GM18499 (cell line): ENCODE measurements around the gene SULT1A1.
"Not testable (repeated sequence)": the region's sequence is repeated elsewhere in the genome, so short reads cannot be mapped to it uniquely, and the experiment has no call there.

Source experiments
- ATAC-seq: cut with Tn5 transposase; IDR thresholded peaks from one replicate; pipeline ENCODE4 v1.9.1; 2021; ENCODE audit warnings: moderate number of reproducible peaks; ENCODE audit not compliant: insufficient read depth, unreplicated experiment

Gene SULT1A1

DNA sequence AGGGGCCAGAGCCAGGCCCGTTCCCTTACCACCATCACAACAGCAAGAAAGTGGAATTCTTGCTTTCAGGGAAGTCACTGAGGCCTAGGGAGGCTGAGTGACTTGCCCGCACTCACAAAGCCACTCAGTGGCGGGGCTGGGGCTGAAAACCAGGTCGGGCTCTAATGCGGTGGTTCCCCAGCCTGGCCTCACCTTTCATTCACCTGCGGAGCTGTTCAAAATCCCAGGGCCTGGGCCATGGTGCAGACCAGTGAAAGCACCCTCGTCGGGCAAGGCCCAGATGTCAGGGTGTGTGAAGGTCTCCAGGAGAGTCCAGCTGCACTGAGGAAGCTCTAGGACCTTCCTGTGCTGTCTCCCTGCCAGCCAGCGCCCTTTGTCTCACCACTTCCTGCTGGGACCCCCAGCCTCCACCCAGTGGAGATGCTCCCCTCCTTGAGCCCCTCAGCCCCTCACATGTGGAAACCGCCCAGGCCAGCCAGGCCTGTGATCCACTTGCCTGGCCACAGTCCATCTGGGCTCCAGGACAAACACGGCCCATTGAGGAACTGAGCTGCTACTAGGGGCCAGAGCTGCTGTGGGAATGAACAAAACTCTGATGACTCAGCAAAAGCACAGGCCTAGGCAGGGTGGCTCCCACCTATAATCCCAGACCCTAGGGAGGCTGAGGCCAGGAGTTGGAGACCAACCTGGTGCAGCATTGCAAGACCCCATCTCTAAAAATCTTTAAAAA lies 812 bp downstream of the SULT1A1 start:
- not testable (repeated sequence) for ATAC-seq

DNA sequence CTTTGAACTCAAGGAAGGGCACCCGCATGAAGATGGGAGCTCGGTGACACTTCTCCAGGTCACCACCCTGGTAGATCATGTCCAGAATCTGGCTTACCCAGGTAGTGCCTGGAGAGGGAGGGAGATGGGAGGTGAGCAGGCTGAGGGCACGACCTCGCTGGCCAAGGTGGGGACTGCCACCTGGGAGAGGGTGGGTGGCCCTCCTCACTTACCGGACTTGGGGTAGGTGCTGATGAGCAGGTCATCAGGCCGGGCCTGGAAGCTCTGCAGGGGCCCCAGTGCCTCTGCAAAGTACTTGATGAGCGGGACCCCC lies 1.4 kb downstream of the SULT1A1 start:
- not testable (repeated sequence) for ATAC-seq

DNA sequence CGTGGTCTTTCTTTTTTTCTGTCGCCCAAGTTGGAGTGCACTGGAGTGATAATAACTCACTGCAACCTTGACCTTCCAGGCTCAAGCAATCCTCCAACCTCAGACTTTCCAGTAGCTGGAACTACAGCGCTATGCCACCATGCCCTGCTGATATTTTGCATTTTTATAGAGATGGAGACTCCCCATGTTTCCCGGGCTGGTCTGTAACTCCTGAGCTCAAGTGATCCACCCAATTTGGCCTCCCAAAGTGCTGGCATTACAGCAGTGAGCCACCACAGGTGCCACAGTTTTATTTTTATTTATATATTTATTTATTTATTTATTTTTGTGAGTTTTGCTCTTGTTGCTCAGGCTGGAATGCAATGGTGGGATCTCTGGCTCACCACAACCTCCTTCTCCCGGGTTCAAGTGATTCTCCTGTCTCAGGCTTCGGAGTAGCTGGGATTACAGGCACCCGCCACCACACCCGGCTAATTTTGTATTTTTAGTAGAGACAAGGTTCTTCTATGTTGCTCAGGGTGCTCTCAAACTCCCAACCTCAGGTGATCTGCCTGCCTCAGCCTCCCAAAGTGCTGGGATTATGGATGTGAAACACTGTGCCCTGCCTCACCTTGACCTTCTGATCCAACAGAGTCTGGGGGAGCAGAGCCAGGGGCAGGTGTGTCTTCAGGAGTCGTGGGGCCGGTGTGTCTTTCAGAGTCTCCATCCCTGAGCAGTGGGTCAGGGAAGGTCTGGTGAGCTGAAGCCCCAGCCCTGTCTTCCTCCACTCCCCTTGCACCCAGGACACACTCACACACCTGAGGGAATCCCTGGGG lies 2.0 kb downstream of the SULT1A1 start:
- not testable (repeated sequence) for ATAC-seq

DNA sequence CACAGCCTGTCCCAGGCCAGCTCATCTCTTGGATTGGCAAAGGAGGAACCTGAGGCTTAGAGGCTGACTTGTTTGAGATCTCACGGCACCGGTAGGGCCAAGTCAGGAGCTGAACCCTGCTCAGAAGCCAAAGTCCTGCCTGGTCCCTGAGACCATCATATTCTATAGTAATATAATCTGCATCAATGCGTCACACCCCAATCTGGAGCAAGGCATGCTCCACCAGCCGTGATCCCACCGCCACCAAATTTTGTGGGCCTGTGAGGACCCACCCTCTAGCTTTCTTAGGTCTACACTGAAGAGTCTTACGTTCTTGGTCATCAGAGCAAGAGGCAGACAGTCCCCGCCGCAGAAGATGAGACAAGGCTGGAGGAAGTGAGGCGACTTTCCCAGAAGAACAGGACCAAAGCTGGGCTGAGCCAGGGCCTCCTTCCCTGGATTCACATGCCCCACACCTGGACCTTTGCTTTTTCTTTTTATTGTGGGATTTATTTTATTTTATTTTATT lies 2.7 kb downstream of the SULT1A1 start:
- no peak for ATAC-seq

DNA sequence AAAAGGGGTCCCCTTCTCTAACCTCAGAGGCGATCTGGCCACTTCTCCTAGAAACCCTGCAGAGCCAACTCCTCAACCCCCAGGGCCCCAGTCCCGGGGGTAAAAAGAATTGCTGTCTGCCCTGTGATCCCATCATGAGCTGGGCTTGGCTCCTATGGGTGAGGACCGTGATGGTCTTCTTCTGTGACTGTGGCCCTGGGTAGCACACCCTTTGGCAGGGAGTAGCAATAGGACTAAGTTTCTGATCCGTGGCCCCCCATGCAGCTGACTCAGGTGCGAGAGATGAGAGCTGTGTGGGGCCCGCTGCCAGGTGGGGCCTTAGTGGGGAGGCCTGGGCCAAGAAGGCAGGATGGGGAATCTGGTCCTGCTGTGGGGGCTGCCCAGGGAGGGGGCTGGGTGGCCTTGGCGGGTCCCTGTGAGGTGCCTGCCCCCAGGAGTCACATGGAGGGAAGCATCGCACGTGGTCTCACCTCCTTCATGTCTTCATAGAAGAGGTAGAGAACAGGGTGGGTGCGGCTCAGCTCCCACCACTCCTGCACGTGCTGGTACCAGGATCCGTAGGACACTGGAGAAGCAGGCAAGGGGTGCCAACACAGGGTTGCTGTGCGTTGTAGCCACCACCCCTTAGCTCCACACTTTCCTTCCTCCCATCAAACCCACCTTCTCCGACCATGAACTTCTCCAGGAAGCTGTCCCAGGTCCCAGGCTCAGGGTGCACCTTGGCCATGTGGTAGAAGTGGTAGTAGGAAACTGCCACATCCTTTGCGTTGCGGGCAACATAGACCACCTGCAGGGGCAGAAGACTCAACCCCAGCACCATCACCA lies 3.3 kb downstream of the SULT1A1 start:
- ATAC-seq: no peak

DNA sequence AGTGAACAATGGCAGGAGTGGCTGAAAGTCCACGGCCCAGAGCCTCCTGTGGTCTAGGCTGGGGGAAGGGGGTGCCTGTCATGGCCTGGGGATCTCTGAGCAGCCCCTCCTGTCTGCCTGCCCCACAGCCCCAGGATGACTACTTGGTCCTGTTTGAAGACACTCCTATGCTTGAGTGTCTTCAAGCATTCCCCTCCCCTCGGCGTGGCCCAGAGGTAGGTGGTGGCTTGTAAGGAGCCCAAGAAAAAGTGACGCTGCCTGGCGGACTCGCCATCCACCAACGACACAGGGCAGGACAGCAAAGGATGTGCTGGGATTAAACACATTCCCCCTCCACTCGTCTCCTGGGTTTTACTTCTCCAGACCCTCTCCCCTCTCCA lies 5.7 kb downstream of the SULT1A1 start:
- no peak for ATAC-seq

DNA sequence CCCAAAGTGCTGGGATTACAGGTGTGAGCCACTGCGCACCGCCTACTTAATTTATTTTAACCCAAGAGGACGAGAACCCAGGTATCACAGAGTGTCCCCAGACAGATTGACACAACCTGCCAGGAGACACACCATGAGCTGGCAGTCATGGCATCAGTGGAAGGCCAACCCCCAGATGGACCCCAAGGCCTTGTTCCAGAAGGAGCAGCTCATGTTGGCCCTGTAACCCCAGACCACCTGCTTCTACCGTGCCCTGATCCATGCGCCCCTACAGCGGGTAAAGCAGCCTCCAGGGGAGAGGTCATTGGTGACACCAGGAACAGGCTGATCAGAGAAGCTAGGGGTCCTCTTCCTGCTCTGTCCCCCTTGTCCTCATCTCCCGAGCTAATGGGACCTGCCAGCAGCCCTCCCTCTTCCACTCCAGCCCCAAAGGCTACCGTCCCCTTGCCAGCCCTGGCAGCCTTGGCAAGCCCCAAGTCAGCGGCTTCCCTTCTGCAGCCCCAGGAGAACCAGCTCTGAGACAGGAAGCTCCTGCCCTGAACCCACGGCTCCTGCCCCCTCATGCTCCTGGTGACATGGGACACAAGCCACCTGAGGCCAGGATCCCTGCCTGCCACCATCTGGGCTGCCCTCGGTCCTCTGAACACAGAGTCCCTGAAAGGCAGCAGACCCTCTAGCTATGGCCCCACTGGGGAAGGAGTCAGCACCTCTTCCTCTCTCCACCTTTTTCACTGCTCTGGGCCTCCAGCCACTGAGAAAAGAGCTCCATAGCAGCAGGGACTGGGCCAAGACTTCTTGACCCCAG lies 6.3 kb downstream of the SULT1A1 start:
- no peak for ATAC-seq

DNA sequence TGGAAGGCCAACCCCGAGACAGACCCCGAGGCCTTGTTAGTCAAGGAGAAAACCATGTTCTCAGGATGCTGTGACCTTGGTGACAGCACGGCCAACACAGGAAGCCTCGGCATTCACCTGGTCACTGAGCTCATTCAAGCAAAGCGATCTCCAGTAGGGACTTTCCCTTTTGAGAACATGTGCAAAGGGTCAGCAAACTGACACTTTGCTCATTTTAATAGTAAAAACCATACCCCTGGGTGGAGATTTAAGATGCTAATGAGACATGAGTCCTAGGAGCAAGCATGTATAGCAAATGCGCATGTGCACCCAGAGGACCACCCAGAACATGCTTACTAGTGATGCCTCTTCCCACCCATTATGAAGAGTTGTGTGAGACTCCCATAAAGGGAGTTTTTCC lies 7.3 kb downstream of the SULT1A1 start:
- no peak for ATAC-seq

DNA sequence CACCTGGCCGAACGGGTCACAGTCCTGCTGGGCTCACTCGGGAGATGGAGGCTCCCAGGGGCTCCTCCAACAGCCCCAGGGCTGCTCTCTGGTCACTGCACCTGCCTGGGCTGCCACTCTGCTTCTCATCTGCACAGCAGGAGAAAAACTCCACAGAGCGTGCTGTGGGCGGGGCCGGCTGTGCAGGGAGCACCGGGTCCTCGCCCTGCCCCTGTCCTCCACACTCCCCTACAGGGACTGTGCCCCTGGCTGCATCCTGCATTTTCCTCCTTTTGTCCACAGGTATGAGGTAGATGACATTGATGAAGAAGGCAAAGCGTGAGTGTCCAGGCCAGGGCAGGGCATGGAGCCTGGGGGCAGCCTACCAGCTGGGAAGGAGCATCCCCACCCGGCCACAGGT lies 7.8 kb downstream of the SULT1A1 start:
- ATAC-seq: not testable (repeated sequence)

DNA sequence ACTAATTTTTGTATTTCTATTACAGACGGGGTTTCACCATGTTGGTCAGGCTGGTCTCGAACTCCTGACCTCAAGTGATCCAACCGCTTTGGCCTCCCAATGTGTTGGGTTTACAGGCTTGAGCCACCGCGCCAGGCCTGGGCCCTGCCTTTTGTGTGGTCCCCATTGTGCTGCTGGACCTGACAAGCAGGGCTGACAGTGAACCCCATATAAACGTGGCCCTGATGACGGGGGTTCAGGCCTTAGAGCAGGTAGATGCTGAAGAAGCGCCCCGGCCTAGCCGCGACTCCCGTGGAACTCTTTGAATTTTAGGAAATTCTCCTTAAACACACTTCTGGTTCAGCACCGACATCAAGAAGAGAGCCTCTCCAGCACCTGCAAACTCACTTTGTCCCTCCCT lies 8.3 kb downstream of the SULT1A1 start:
- ATAC-seq: not testable (repeated sequence)

DNA sequence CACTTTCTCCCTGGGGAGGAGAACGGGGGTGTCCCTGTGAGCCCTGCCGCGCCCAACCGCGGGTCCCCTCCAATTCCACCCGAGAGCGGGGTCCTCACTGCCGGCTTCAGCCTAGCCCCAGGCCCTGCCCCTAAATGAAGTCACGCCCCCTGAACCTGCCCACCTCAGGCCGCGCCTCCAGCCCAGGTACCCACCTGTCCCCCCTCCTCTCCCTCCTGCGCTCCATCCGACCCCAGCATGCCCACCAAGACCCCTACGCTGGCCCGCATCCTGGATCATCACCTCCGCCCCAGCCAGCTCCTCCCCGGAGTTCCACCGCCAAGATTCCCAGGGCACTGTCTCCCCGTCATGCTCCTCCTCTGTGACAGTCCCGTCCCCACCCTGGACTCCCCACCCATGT lies 8.9 kb downstream of the SULT1A1 start:
- ATAC-seq: not testable (repeated sequence)

DNA sequence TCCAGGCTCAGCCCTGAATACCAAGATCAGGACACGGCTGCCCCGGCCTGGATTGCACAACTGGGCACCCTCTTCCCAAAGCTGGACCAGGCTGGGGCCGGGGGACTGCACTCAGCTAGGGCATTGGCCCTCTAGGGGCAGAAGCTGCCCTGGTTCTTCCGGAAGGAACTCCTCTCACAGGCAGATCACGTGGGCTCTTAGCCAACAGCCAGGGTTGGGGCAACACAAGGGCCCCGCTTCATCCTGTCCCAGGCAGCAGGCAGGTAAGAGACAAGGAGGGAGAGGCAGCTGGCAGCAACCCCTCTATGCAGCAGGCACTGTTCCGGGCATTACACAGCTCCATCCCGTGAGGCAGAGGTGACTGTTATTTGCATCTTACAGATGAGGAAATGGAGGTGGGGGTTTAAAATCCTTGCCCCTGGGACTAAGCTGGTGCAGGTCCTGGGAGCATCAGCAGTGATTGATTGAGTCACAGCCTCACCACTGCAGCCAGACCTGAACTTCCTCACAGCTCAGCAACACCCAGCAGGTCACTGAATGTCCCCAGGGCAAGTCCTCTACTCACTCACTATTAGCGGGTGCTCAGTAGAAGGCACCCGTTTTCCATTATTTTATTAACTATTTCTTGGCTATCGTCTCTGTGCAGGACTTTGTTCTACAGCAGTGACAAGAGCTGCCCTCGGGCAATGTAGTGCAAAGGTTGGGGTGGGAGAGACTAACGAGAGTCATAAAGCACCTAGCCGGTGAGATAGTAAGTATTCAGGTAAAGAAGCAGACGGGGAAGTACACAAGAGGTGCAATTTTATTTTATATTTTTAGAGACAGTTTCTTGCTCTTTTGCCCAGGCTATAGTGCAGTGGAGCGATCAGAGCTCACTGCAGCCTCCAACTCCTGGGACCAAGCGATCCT lies 10.2 kb downstream of the SULT1A1 start:
- not testable (repeated sequence) for ATAC-seq

DNA sequence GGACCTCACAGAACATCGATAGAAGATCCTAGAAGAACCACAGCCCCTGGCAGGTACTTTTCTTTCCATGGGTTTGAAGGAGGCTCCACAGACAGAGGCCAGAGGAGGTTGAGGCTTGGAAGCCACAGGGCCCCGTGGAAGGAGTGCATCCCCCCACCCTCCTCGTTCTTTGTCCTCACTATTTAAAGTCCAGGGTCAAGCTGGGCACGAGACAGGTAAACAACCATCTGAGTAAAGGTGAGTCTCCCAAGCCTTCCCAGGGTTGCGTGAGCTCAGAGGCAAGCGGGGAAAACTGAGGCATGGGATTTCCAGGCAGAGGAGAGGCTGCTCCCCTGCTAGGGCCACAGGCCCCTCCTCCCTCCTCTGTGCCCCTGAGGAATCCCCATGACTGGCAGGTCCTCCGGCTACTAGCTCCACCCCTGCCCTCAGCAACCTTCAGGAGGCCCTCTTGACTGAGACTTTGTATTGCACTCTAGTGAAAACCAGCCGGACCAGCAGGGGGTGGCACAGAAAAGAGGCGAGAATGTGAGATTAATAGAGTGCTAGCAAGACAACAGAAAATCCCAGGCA lies 12.1 kb downstream of the SULT1A1 start:
- ATAC-seq: no peak

DNA sequence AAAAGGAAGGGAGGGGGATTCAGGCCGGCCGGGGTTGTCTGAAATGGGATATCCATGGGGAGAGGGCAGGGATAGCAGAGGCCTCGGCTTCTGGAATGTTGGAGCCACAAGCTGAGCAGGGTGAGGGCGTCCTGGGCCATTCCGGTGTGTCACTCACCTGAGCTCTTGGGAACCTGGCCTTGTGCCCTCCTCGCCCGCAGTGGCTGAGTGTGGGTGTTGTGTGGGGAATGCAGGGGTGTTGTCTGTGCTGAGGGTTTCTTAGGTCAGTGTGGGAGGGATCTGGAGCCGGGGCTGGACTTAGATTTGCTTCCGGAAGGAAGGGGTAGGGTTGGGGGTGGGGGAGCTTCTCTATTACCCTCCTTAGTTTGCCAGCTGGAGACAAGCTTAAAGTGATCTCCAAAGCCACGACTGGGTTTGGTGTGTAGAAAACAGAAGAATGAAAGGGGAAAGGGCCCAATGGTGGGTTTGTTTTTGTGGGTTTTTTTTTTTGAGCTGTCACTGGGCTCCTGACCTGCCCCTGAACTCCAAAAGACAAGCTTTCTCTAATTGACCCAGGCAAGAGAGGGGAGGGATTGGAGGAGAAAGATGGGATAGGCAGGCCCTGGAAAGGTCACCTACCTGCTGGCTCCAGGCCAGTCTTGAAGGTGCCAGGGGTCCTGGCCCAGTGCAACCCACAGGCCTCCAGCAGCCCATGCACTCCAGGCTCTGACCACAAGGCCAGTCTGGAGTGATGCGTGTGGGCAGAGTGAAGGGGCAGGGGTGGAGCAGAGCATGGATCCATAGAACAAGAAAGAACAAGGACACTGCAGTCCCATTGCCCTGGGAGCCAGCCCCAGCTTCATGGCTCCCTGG lies 12.8 kb downstream of the SULT1A1 start, which contains the start of gene SULT1A2:
TSS of gene SULT1A2 (minus strand) at position 211 of the 852 bp plus-strand sequence. CDS start 1,120 bp downstream, outside the sequence.
- ATAC-seq: no peak

DNA sequence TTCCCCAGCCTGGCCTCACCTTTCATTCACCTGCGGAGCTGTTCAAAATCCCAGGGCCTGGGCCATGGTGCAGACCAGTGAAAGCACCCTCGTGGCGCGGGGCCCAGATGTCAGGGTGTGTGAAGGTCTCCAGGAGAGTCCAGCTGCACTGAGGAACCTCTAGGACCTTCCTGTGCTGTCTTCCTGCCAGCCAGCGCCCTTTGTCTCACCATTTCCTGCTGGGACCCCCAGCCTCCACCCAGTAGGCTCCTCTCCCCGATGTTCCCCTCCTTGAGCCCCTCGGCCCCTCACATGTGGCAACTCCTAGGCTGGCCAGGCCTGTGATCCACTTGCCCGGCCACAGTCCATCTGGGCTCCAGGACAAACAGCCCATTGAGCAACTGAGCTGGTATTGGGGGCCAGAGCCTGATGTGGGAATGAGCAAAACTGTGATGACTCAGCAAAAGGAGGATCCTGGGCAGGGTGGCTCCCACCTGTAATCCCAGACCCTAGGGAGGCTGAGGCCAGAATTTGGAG lies 13.7 kb downstream of the SULT1A1 start:
- no peak for ATAC-seq

DNA sequence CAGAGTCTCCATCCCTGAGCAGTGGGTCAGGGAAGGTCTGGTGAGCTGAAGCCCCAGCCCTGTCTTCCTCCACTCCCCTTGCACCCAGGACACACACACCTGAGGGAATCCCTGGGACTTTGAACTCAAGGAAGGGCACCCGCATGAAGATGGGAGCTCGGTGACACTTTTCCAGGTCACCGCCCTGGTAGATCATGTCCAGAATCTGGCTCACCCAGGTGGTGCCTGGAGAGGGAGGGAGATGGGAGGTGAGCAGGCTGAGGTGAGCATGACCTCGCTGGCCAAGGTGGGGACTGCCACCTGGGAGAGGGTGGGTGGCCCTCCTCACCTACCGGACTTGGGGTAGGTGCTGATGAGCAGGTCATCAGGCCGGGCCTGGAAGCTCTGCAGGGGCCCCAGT lies 14.4 kb downstream of the SULT1A1 start:
- not testable (repeated sequence) for ATAC-seq

DNA sequence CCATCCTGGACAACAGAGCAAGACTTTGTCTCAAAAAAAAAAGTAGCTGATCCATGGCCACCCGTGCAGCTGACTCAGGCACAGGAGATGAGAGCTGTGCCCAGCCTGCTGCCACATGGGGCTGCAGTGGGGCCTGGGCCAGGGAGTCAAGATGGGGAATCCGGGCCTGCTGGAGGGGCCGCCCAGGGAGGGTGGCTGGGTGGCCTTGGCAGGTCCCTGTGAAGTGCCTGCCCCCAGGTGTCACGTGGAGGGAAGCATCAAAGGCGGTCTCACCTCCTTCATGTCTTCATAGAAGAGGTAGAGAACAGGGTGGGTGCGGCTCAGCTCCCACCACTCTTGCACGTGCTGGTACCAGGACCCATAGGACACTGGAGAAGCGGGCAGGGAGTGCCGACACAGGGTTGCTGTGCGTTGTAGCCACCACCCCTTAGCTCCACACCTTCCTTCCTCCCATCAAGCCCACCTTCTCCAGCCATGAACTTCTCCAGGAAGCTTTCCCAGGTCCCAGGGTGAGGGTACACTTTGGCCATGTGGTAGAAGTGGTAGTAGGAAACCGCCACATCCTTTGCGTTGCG lies 16.8 kb downstream of the SULT1A1 start:
- ATAC-seq: no peak
